Tibial nerve (tissue), 4 donors: Measurements from ENCODE around the gene SKAP2. TPM values are rescaled to one million over a fixed set of nuclear protein-coding genes. Genes with fewer than 3 reads are reported as not detected.
A peak's percentile ranks its signal among the peaks of the same experiment; 100 is the strongest.

Source experiments
- DNase-seq, 2 donors: peaks; one replicate each; pipeline ENCODE4 v3.0.0-alpha.2; 2019; ENCODE audit warnings: low spot score in 2 of 2
- H3K27ac ChIP-seq, 4 donors: fragments of 200-600 bp; sonication (generic) in 3 of 4; one replicate each; pipeline ENCODE4 v1.5.1; 2017 to 2019; ENCODE audit warnings: mild to moderate bottlenecking in 1 of 4
- H3K27me3 ChIP-seq, 2 donors: fragments of 200-600 bp; sonication (generic) in 1 of 2; one replicate each; pipeline versions ENCODE4 v1.5.1 to v1.6.0; 2017 to 2019
- H3K36me3 ChIP-seq, 3 donors: fragments of 200-600 bp; sonication (generic); one replicate each; pipeline ENCODE4 v1.5.1; 2018 to 2019
- H3K4me1 ChIP-seq, 4 donors: fragments of 200-600 bp; sonication (generic) in 3 of 4; one replicate each; pipeline ENCODE4 v1.5.1; 2017 to 2019
- H3K4me3 ChIP-seq, 4 donors: fragments of 200-600 bp; sonication (generic) in 3 of 4; one replicate each; pipeline ENCODE4 v1.5.1; 2017 to 2019; ENCODE audit warnings: mild to moderate bottlenecking in 1 of 4, moderate library complexity in 1 of 4
- H3K9me3 ChIP-seq, 4 donors: fragments of 200-600 bp; sonication (generic) in 3 of 4; one replicate each; pipeline ENCODE4 v1.5.1; 2017 to 2019
- CTCF ChIP-seq, 5 experiments: fragments of 200-600 bp in 3 of 5; fragments of 450-650 bp in 2 of 5; sonication (generic) in 3 of 5; IDR thresholded peaks; one replicate each; pipeline ENCODE4 v1.5.1; 2016 to 2019; ENCODE audit warnings: antibody characterized with exemption in 5 of 5, mild to moderate bottlenecking in 3 of 5, moderate library complexity in 2 of 5
- EP300 ChIP-seq, 2 donors: sonication (generic); formaldehyde crosslinking; IDR thresholded peaks; one replicate each; pipeline ENCODE4 v1.6.1; 2017; ENCODE audit warnings: antibody characterized with exemption in 2 of 2, mild to moderate bottlenecking in 1 of 2
- POLR2A ChIP-seq, 2 donors: fragments of 450-650 bp; IDR thresholded peaks; one replicate each; pipeline ENCODE4 v1.6.1; 2017; ENCODE audit warnings: antibody characterized with exemption in 2 of 2, mild to moderate bottlenecking in 2 of 2, moderate library complexity in 2 of 2
- WGBS, 2 donors: methylation state at CpG; one replicate each; pipeline ENCODE4 v1.1.5; 2018; 5-methylcytosine and 5-hydroxymethylcytosine counted together
- total RNA-seq, 4 donors: library from RNA; depleted of rRNA; stranded (reverse); fragments of >200 nt; gene quantifications; one replicate each; pipeline ENCODE4 v1.1.0, GENCODE V29; 2016

SKAP2 gene
- total RNA-seq, 4 donors from 2014 or later = 14.1 to 33.7 (median 27.6) TPM

- Histone ChIP-seq H3K4me1 (peaks cover 0 to 36% (median 9%) of the 10 kb centered on the region in 4 donors), H3K36me3 (no peaks in the 10 kb centered on the region), H3K27me3 (peaks cover 0 to 7% of the 10 kb centered on the region in 2 donors), H3K27ac (no peak overlapping the region), H3K9me3 (no peaks in the 10 kb centered on the region), H3K4me3 (no peak overlapping the region)
- DNase-seq = no peak
- no peak for TF ChIP-seq POLR2A (IDR thresholded peaks at IDR 0.05)
- TF ChIP-seq EP300 (IDR thresholded peaks at IDR 0.05) = no peak
- TF ChIP-seq CTCF (IDR thresholded peaks at IDR 0.05) = no peak
- 79 to 93% methylated on average over 1 of the region's 1 CpG for WGBS, 2 donors
Measured at GRCh38 chr7:26861050-26861449, 3.3 kb downstream of the SKAP2 start.

- TF ChIP-seq CTCF (IDR thresholded peaks at IDR 0.05) (no peak), POLR2A (IDR thresholded peaks at IDR 0.05) (no peak), EP300 (IDR thresholded peaks at IDR 0.05) (no peak)
- H3K27me3 ChIP-seq = peaks cover 0 to 7% of the 10 kb centered on the region in 2 donors
- no peak overlapping the region for H3K4me3 ChIP-seq
- H3K4me1 ChIP-seq = peaks cover 0 to 41% (median 8%) of the 10 kb centered on the region in 4 donors
- H3K9me3 ChIP-seq = no peaks in the 10 kb centered on the region
- no peaks in the 10 kb centered on the region for H3K36me3 ChIP-seq
- no peak overlapping the region for H3K27ac ChIP-seq
- WGBS, 2 donors = 92 to 95% methylated on average over 2 of the region's 2 CpGs
- no peak for DNase-seq
Measured at GRCh38 chr7:26860361-26860760, 4.0 kb downstream of the SKAP2 start.

DNA sequence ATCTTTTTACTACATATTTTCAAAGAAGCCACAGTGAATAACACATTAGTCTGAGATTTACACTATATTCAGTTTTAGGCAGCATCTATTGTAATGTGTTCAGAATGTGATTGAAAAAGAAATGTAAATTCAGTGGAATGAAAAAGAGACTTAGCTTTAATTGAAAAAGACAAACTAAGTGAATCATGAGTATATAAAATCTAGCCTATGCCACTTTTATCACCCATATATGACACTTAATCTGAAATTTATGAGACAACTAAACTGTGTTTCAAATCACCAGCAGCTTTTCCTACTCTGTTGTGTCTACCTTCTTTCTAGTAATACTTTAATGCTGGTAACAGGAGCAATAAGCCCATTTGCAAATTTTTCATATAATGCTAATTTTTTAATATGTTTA is 4.7 kb downstream of the SKAP2 start:
- peaks cover 0 to 7% of the 10 kb centered on the region in 2 donors for H3K27me3 ChIP-seq
- peaks cover 0 to 47% (median 7%) of the 10 kb centered on the region in 4 donors for H3K4me1 ChIP-seq
- DNase-seq = no peak
- H3K4me3 ChIP-seq = no peak overlapping the region
- H3K27ac ChIP-seq = no peak overlapping the region
- TF ChIP-seq EP300 (IDR thresholded peaks at IDR 0.05) (no peak), CTCF (IDR thresholded peaks at IDR 0.05) (no peak), POLR2A (IDR thresholded peaks at IDR 0.05) (no peak)
- no peaks in the 10 kb centered on the region for H3K36me3 ChIP-seq
- no peaks in the 10 kb centered on the region for H3K9me3 ChIP-seq

DNA sequence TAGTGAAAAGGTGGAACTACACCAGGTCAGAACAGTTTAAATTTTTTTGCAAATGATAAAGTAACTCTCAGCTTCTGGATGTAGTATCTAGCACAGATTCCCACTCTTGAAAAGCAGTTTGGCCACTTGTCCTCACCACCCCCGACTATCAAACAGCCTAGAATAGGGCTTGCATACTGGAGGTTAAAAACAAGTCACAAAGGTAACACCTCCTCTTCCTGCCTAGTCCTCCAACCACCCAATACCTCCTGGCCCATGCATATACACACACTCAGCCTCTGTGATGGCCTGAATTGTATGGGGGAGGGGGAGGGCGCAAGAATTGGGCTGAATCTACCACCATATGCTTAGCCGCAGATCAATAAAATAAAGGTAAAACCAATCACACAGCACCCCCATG is 5.7 kb downstream of the SKAP2 start:
- H3K4me1 ChIP-seq = peaks cover 0 to 50% (median 7%) of the 10 kb centered on the region in 4 donors
- peaks cover 0 to 7% of the 10 kb centered on the region in 2 donors for H3K27me3 ChIP-seq
- 82 to 98% methylated on average over 3 of the region's 3 CpGs for WGBS, 2 donors
- H3K36me3 ChIP-seq = no peaks in the 10 kb centered on the region
- no peaks in the 10 kb centered on the region for H3K9me3 ChIP-seq
- TF ChIP-seq EP300 (IDR thresholded peaks at IDR 0.05) (no peak), POLR2A (IDR thresholded peaks at IDR 0.05) (no peak), CTCF (IDR thresholded peaks at IDR 0.05) (no peak)
- no peak for DNase-seq
- H3K4me3 ChIP-seq = no peak overlapping the region
- H3K27ac ChIP-seq = peak overlapping the region in 1 of 4 donors; percentile 77

DNA sequence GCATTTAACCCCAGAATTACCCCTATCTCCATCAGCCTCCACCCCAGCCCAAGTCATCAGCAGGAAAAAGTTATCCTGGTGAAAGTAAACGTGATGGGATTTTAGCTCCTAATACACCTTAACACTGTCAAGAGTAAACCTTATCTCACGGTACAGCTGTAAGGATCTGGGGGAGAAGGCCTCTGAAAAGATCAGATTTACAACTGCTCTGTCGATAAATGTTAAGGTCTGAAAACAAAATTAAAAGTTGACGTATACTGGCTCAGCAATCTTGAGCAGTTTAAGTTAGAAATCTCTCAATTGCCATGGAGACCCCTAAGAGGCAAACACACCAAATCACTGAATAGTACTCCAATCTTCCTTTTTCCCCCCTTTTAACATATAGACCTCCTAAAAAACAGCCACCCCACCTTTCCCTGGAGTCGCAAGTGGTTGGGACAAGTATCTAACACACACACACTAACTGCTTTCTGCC is 6.1 kb downstream of the SKAP2 start:
- Histone ChIP-seq H3K4me3 (peak overlapping the region in 3 of 4 donors; percentile 18 to 43 (median 29)), H3K27ac (peak overlapping the region; percentile 13 to 77 (median 51)), H3K4me1 (peaks cover 0 to 47% (median 7%) of the 10 kb centered on the region in 4 donors), H3K27me3 (peaks cover 0 to 7% of the 10 kb centered on the region in 2 donors), H3K36me3 (no peaks in the 10 kb centered on the region), H3K9me3 (no peaks in the 10 kb centered on the region)
- 72 to 76% methylated on average over 5 of the region's 5 CpGs for WGBS, 2 donors
- no peak for TF ChIP-seq CTCF (IDR thresholded peaks at IDR 0.05)
- no peak for TF ChIP-seq EP300 (IDR thresholded peaks at IDR 0.05)
- TF ChIP-seq POLR2A (IDR thresholded peaks at IDR 0.05) = no peak
- no peak for DNase-seq
